Measurements from ENCODE around the gene LDLRAD3.

The LDLRAD3 gene

GRCh38 chr11:36142439-36142838 lies 198.6 kb downstream of the LDLRAD3 start:
- no peak for ATAC-seq
- TF ChIP-seq BACH2 (CRISPR knock-in tag; IDR thresholded peaks at IDR 0.05; ENCODE audit: borderline replicate concordance): no peak
- TF ChIP-seq ZFP30 (CRISPR knock-in tag; IDR thresholded peaks at IDR 0.05): no peak
- TF ChIP-seq ZNF70 (CRISPR knock-in tag; IDR thresholded peaks at IDR 0.05): no peak
- TF ChIP-seq, protein P1, sequence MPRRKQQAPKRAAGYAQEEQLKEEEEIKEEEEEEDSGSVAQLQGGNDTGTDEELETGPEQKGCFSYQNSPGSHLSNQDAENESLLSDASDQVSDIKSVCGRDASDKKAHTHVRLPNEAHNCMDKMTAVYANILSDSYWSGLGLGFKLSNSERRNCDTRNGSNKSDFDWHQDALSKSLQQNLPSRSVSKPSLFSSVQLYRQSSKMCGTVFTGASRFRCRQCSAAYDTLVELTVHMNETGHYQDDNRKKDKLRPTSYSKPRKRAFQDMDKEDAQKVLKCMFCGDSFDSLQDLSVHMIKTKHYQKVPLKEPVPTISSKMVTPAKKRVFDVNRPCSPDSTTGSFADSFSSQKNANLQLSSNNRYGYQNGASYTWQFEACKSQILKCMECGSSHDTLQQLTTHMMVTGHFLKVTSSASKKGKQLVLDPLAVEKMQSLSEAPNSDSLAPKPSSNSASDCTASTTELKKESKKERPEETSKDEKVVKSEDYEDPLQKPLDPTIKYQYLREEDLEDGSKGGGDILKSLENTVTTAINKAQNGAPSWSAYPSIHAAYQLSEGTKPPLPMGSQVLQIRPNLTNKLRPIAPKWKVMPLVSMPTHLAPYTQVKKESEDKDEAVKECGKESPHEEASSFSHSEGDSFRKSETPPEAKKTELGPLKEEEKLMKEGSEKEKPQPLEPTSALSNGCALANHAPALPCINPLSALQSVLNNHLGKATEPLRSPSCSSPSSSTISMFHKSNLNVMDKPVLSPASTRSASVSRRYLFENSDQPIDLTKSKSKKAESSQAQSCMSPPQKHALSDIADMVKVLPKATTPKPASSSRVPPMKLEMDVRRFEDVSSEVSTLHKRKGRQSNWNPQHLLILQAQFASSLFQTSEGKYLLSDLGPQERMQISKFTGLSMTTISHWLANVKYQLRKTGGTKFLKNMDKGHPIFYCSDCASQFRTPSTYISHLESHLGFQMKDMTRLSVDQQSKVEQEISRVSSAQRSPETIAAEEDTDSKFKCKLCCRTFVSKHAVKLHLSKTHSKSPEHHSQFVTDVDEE (CRISPR knock-in tag; IDR thresholded peaks at IDR 0.05): no peak
- TF ChIP-seq, protein P2, sequence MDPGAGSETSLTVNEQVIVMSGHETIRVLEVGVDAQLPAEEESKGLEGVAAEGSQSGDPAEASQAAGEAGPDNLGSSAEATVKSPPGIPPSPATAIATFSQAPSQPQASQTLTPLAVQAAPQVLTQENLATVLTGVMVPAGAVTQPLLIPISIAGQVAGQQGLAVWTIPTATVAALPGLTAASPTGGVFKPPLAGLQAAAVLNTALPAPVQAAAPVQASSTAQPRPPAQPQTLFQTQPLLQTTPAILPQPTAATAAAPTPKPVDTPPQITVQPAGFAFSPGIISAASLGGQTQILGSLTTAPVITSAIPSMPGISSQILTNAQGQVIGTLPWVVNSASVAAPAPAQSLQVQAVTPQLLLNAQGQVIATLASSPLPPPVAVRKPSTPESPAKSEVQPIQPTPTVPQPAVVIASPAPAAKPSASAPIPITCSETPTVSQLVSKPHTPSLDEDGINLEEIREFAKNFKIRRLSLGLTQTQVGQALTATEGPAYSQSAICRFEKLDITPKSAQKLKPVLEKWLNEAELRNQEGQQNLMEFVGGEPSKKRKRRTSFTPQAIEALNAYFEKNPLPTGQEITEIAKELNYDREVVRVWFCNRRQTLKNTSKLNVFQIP (CRISPR knock-in tag; IDR thresholded peaks at IDR 0.05; ENCODE audit: borderline replicate concordance, low read depth): no peak
- TF ChIP-seq RARB (CRISPR knock-in tag; IDR thresholded peaks at IDR 0.05): no peak
- TF ChIP-seq OSR1 (CRISPR knock-in tag; IDR thresholded peaks at IDR 0.05): no peak
- TF ChIP-seq ISL1 (CRISPR knock-in tag; IDR thresholded peaks at IDR 0.05): no peak
- no peak for TF ChIP-seq TOX (CRISPR knock-in tag; IDR thresholded peaks at IDR 0.05; ENCODE audit: borderline replicate concordance)
- TF ChIP-seq TCF4 (CRISPR knock-in tag; IDR thresholded peaks at IDR 0.05; ENCODE audit: borderline replicate concordance): no peak
- TF ChIP-seq PATZ1 (CRISPR knock-in tag; IDR thresholded peaks at IDR 0.05; ENCODE audit: borderline replicate concordance): no peak
- TF ChIP-seq GLIS3 (CRISPR knock-in tag; IDR thresholded peaks at IDR 0.05): no peak
- TF ChIP-seq ARNTL (CRISPR knock-in tag; IDR thresholded peaks at IDR 0.05; ENCODE audit: borderline replicate concordance, low read depth): no peak
- TF ChIP-seq CSRNP3 (CRISPR knock-in tag; IDR thresholded peaks at IDR 0.05): no peak
- TF ChIP-seq CSDC2 (CRISPR knock-in tag; IDR thresholded peaks at IDR 0.05): no peak
- no peak for TF ChIP-seq ZC3H10 (CRISPR knock-in tag; IDR thresholded peaks at IDR 0.05)

DNA sequence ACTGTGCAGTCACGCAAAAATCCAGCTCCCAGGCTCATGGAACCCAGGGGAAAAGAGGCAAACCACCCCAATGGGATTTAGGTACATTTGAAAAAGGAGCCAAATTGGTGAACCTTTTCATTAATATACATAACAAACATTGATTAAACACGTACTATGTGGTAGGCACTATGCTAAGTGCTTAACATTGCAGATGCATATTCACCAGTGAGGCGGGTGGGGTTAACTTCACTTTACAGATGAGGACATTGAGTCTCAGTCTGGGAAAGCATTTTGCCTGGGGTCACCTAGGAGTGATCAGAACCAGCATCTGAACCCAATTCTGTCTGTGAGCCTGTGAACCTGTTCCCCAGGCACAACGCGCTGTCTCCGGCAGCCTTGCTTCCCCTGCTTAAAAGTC lies 199.0 kb downstream of the LDLRAD3 start:
- ATAC-seq: no peak

More for the DNA sequence above, 199.0 kb downstream of the LDLRAD3 start:
- TF ChIP-seq ZFP3 (CRISPR knock-in tag; IDR thresholded peaks at IDR 0.05) (no peak), ISL1 (CRISPR knock-in tag; IDR thresholded peaks at IDR 0.05) (no peak), OSR1 (CRISPR knock-in tag; IDR thresholded peaks at IDR 0.05) (no peak), PPARA (CRISPR knock-in tag; IDR thresholded peaks at IDR 0.05; ENCODE audit: borderline replicate concordance) (no peak), ZC3H10 (CRISPR knock-in tag; IDR thresholded peaks at IDR 0.05) (no peak), ZNF565 (CRISPR knock-in tag; conservative IDR thresholded peaks at IDR 0.05; ENCODE audit: low read depth) (no peak), RARB (CRISPR knock-in tag; IDR thresholded peaks at IDR 0.05) (no peak), ZFP30 (CRISPR knock-in tag; IDR thresholded peaks at IDR 0.05) (no peak), CREB5 (CRISPR knock-in tag; IDR thresholded peaks at IDR 0.05; ENCODE audit: low read depth) (no peak), CSDC2 (CRISPR knock-in tag; IDR thresholded peaks at IDR 0.05) (no peak), ESRRG (CRISPR knock-in tag; IDR thresholded peaks at IDR 0.05) (no peak), ZNF70 (CRISPR knock-in tag; IDR thresholded peaks at IDR 0.05) (no peak), TOX (CRISPR knock-in tag; IDR thresholded peaks at IDR 0.05; ENCODE audit: borderline replicate concordance) (no peak), PATZ1 (CRISPR knock-in tag; IDR thresholded peaks at IDR 0.05; ENCODE audit: borderline replicate concordance) (no peak), CSRNP3 (CRISPR knock-in tag; IDR thresholded peaks at IDR 0.05) (no peak), ARNTL (CRISPR knock-in tag; IDR thresholded peaks at IDR 0.05; ENCODE audit: borderline replicate concordance, low read depth) (no peak)
- TF ChIP-seq, protein P2 (CRISPR knock-in tag; IDR thresholded peaks at IDR 0.05; ENCODE audit: borderline replicate concordance, low read depth): no peak

Measured in SK-N-SH treated with all-trans-retinoic acid at 6 μM for 48 hours (cell line).